GM10847 (cell line): ENCODE measurements around the gene SPCS1.

ENCODE experiments used
- POLR2A ChIP-seq: IDR thresholded peaks from 2 replicates; pipeline ENCODE4 v1.6.1; 2011; ENCODE audit not compliant: insufficient read length; ENCODE audit errors: extremely low read depth

Gene SPCS1

DNA sequence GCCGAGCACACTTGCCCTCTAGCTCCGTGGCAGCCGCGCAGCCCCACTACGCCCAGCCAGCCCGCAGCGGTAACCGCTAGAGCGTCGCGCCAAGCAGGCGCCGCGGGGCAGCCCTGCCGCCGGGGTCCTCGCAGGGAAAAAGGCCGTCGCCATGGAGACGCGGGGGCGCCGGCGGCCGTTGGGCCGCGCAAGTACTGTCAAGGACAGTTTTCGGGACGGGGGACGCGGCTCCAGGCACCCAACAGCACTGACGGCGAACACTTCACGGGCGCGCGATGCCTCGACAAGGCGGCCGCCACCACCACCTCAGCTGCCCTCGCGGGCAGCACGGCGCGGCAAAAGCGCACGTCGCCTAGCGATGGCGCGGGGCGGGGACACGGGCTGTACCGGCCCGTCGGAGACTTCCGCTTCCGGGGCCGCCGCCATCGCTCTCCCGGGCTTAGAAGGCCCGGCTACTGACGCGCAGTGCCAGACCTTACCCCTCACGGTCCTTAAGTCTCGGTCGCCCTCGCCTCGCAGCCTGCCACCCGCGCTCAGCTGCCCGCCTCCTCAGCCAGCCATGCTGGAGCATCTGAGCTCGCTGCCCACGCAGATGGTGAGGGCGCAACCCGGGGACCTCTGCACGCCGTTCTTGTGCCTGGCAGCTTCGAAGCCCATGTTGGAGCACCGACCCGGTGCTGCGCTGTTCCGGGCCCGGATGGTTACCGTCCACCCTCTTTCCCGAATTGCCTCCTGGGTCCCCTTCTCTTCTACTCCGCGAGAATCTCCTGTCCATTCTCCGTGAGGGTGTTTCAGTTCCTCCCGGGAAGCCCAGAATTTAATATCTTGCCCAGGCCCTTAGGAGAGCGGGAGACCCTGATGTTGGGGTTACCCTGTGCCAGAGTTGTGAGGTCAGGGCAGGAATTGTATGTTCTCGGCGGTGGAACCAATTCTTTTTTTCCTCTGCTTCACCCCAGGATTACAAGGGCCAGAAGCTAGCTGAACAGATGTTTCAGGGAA lies at the start of gene SPCS1, which contains the start of gene GLT8D1:
Gene SPCS1 (plus strand): TSS at position 419 of the 999 bp plus-strand sequence. CDS start 141 bp downstream, at position 560.
Gene GLT8D1 (minus strand): TSS at position 104 of the 999 bp plus-strand sequence. CDS start 5,331 bp downstream, outside the sequence.
- TF ChIP-seq POLR2A, result peak; percentile 87

DNA sequence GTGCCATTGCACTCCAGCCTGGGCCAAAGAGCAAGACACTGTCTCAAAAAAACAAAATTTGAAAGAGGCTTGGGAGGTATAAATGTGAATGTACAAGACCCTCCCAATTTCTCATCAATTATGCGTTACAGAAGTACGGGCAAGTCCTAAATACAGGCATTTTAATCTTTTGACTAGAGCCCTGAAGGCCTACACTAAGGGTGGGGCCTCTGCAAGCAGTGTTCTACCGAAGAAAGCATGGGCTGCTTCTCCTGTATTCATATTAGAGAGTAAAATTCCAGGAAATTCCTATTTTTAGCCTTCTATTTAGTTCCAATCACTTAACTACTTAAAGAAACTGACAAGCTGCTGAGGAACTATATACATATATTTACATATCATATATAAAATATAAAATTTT lies 45.9 kb upstream of the SPCS1 start:
- TF ChIP-seq POLR2A, result no peak

DNA sequence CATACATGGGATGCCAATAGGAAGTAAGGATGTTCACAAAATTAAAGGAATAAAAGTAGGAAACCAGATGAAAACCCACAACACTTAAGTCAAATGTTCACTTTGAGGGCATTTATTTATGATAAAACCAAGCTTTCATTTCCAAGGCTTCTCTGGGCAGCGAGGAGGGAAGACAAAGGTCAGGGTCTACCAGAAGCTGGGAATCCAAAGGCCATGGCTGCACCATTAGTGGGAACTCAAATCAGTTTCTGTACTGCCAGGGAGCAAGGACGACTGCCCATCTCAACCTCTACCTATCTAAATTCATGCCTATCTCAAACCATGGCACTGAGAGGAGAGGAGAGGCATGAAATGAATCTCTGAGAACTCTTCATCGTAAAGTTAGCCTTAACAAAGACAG lies 42.8 kb upstream of the SPCS1 start:
- TF ChIP-seq POLR2A, result no peak

DNA sequence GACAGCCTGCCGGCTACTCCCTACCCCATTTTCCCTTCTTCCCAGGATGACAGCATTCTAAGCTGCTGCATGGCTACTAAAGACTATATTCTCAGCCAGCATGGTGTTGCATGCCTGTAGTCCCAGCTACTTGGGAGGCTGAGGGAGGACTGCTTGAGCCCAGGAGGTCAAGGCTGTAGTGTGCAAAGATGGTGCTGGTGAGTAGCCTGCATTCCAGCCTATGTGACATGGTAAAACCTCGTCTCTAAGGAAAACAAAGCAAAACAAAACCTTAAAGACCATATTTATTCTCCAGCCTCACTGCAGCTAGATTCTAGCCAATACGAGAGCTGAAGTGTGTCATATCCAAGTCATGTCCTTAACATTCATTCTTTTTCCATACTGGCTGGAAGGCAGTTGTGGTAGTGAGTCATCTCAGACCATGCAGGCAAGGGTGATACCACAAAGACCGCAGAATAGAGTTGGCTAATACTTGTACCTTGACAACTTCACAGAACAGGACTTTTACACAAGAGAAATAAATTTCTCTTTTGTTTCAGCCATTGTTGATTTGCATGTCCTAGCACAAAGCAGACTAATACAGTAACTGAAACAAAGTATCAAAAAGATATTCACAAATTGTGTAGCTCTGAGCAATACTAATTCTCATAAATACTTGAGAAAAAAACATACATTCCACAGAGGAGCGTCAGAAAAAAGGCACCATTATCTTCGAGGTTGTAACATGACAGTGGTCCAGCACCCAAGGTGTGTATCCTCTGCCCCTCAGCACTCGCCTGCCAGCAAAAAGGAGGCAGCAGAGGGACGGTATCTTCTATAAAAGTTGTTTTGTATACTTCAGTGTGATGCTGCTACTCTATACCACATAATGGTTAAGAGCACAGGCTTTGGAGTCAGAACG lies 35.0 kb upstream of the SPCS1 start:
- no peak for TF ChIP-seq POLR2A

DNA sequence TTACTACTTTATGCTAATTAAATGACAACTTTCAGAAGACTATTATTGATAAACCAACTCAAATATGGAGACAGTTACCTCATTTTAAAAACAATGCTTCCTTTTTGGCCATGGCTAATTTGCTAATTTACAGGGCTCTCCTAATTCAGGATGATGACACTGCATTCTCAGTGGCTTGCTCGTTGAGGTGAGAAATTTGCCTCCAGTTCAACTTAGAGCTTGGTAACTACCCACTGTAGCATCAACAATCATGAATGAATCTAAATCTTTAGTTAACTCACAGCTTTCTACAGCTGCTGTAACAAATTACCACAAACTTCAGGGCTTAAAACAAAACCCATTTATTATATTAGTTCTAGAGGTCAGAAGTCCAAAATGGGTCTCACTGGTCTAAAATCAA lies 34.2 kb upstream of the SPCS1 start:
- no peak for TF ChIP-seq POLR2A

DNA sequence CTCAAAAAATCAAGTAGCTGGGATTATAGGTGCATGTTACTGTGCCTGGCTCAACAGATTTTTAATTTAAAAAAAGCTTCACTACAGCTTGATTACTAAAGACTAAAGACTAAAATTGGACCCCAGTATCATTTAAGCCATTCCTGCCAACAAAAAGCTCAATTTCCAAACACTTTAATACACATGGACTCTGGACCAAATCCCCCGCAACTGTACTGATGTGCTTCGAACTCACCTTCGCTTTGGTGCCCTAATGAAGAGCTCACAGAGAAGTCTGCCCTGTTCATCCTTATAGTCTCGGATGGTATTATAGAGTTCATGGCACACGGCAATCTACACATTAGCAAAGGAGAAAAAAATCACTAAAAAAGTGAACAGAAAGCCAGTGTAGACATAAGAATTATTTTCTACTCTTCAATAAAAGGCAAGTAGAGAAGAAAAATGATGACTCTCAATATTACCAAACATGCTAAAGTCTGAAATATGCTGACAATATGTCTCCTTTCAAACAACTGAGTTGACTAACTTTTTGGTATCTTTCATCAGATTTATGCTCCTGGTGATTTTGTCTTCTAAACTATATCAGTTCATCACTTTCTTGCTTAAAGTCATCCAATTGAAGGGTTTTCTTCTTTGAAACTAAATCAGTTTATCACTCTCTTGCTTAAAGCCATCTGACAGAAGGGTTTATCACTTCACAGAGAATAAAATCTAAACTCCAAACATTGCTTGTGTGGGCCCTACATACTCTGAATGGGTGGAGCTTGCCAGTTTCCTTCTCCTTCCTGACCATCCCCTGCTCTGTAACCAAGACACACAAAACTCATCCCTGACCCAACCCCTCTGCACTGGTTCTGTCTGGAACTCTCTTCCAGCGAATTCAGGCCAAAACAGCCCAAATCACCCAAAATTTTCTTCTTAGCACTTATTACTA lies 27.4 kb upstream of the SPCS1 start:
- no peak for TF ChIP-seq POLR2A

DNA sequence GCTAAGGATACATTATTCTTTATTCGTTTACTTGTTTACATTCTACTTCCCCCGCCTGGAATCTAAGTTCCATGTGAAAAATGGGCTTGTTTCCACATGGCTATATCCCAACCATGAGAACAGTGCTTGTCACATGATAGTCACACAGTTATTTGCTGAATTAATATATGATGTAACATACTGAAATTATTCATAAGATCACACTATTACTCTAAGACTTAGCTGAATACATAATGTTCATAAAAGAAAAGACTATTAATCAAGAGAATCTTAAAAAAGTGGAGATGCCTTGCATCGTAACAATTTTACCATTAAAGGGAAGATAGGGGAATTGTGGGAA lies 26.7 kb upstream of the SPCS1 start:
- TF ChIP-seq POLR2A, result no peak

DNA sequence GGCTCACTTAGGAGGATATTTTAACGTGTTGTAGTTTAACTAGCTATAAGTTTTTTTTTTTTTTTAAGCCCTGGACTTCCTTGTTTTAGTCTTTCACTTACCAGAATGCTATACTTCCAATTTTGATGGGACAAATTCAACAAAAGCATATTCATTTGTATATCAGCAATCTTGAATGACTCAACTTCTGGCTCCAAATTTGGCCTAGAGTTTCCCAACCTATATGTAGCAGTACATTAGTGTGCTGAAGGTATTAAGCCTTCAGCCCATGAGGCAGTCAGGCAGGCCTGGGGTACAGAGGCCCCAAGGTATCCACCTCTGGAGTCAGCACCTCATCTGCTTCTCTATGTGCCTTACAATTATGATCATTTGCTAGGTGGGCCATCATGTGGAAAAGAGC lies 26.1 kb upstream of the SPCS1 start:
- TF ChIP-seq POLR2A, result no peak

DNA sequence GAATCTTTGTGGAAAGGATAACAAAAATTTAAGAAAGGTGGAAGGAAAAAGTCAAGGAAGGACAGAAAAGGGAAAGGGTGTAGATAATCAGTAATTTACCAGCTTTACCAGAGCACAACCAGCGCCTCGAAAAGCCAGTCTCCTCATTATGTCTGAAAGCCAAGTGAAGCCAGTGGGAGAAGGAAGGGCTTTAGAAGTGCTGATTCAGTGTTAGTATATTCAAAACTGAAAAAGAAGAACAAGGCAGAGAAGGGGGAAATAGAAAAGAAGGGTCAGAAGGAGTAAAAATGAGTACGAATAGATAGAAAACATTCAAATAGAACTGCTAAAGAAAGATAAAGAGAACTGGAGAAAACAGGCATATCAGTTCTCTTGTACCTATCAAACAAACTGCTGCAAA lies 24.3 kb upstream of the SPCS1 start:
- TF ChIP-seq POLR2A, result no peak

DNA sequence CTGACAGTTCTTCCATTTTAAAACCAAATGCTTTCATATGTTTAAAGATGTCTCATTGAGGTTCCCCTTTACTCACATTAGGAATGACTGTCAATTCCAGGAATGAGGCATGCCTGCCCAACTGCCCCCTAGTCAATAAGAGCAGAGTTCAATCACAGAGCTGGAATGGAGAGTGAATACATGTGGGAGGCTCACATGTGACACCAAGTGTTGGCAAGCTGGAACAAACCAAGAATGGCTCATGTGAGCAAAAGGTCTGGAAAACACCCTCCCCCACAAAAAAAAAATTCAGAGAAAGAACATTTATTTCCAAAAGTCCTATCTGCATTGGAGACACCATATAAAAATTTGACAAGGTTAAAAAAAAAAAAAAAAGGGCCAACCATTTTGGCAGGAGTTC lies 23.9 kb upstream of the SPCS1 start:
- no peak for TF ChIP-seq POLR2A

DNA sequence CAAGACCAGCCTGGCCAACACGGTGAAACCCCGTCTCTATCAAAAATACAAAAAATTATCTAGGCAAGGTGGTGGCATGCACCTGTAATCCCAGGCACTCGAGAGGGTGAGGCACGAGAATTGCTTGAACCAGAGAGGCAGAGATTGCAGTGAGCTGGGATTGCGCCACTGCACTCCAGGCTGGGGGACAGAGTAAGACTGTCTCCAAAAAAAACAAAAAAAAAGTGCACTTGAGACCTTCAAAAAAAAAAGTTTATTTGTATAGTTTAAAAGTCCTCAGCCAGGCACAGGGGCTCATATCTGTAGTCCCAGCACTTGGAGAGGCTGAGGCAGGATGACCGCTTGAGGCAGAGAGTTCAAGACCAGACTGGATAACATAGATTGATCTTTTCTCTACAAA lies 22.3 kb upstream of the SPCS1 start:
- no peak for TF ChIP-seq POLR2A

DNA sequence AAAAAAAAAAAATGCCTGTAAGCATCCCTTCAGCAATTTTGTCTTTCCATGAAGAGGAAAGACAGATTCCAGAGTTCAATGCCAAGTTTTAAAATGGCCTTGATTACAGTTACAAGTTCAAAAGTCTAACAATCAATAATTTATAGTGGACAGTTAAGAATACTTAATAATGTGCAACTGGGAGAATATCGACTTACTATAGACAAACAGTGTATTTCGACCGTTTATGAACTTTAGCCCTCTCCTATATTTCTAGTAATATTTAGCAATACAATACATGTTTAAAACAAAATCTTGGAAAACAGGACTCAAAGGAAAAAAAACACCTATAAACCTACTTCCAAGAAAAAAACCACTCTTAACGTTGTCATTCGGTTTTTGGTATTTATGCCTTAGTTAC lies 21.7 kb upstream of the SPCS1 start:
- no peak for TF ChIP-seq POLR2A

DNA sequence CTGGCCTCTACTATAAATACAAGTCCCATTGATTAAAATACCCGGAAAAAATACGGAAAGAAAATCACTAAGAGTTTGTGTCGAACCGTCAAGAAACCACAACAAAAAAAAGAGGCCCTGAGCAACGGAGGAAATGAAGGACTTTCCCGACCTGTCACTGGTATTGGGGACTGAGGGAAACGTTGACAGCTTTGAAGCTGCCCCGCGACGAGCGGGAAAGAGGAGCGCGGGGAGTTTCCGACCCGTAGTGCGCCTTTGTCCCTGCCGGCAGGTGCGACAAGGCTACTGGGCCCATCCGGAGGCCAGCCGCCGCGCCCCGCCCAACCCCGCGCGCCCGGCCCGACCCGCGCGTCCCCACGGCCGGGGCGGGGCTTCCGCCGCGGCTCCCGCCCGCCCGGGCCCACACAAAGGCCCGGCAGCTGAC lies 20.6 kb upstream of the SPCS1 start:
- no peak for TF ChIP-seq POLR2A
